ENCODE measurements around the gene YY2. TPM values are rescaled to one million over a fixed set of nuclear protein-coding genes. Genes with fewer than 3 reads are reported as not detected.

The YY2 gene
- total and polyA plus RNA-seq, 12 donors, result 1.2 to 3.7 (median 1.8) TPM

DNA sequence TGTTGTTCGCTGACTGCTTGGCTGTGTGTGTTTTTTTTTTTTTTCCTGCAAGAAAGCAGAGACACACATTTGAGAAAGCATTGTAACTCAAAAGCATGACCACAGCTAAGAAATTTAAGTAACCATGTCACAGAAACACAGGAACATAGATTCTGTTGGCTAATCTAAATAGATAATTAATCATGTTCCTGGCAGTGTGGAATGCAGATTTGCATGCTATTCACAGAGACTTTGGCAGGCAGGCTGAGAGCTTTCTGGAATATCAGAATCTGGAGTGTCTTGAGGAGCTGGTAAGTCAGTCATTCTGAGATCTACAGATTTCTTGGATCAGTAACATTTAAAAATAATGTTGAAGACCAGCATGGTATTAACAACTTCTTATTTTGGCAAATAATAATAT is 51.5 kb downstream of the YY2 start:
- Histone ChIP-seq H3K36me3 (replicated peaks in 1 of 2) (no peaks in the 10 kb centered on the region), H3K27me3 (no peaks in the 10 kb centered on the region), H3K4me1 (replicated peaks in 1 of 2) (no peaks in the 10 kb centered on the region), H3K4me3 (no peak overlapping the region), H3K9me3 (replicated peaks in 1 of 3) (no peaks in the 10 kb centered on the region), H3K27ac (no peak overlapping the region)
- intact Hi-C loops (cut with DNase I), result no loop called here
- 62 to 90% (median 68%) methylated on average over 1 of the region's 1 CpG for WGBS, 4 donors
- DNase-seq, result no peak
- TF ChIP-seq POLR2A (IDR thresholded peaks at IDR 0.05), result no peak
- TF ChIP-seq, protein P1, sequence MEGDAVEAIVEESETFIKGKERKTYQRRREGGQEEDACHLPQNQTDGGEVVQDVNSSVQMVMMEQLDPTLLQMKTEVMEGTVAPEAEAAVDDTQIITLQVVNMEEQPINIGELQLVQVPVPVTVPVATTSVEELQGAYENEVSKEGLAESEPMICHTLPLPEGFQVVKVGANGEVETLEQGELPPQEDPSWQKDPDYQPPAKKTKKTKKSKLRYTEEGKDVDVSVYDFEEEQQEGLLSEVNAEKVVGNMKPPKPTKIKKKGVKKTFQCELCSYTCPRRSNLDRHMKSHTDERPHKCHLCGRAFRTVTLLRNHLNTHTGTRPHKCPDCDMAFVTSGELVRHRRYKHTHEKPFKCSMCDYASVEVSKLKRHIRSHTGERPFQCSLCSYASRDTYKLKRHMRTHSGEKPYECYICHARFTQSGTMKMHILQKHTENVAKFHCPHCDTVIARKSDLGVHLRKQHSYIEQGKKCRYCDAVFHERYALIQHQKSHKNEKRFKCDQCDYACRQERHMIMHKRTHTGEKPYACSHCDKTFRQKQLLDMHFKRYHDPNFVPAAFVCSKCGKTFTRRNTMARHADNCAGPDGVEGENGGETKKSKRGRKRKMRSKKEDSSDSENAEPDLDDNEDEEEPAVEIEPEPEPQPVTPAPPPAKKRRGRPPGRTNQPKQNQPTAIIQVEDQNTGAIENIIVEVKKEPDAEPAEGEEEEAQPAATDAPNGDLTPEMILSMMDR (IDR thresholded peaks at IDR 0.05), result no peak

Small RNAs within 50 kb of the gene (small RNA-seq; reads per million reads assigned to genes)
- gene U73479.1, result 0 reads per million in 2 donors

Other genes with a start within 250 kb of the YY2 start
- under 1 TPM in 3 of 9 donors, not detected in 6; under 0.01 to 0.47 (median under 0.01) TPM for gene KLHL34, start 197.7 kb upstream of the YY2 start, total RNA-seq
- under 1 TPM; 0.03 to 0.16 (median 0.04) TPM for gene KLHL34, start 197.7 kb upstream of the YY2 start, polyA plus RNA-seq
- not detected for gene SMPX, start 97.9 kb upstream of the YY2 start, total RNA-seq
- under 1 TPM in 1 of 3 donors, not detected in 2; 0.10 TPM for gene SMPX, start 97.9 kb upstream of the YY2 start, polyA plus RNA-seq
- gene MBTPS2, start 16.4 kb upstream of the YY2 start, total RNA-seq, result 10 to 100 TPM; 10.6 to 23.8 (median 17.2) TPM
- gene MBTPS2, start 16.4 kb upstream of the YY2 start, polyA plus RNA-seq, result 10 to 100 TPM in 1 of 3 donors, 1 to 10 TPM in 2; 2.1 to 25.2 (median 2.4) TPM
- 100 to 1,000 TPM in 6 of 9 donors, 10 to 100 TPM in 3; 68.3 to 265 (median 138) TPM for gene SMS, start 84.7 kb downstream of the YY2 start, total RNA-seq
- 100 to 1,000 TPM in 1 of 3 donors, 10 to 100 TPM in 2; 78.6 to 138 (median 99.5) TPM for gene SMS, start 84.7 kb downstream of the YY2 start, polyA plus RNA-seq
- gene PHEX, start 176.3 kb downstream of the YY2 start, total RNA-seq, result under 1 TPM in 8 of 9 donors, not detected in 1; 0.07 to 0.33 (median 0.12) TPM
- gene PHEX, start 176.3 kb downstream of the YY2 start, polyA plus RNA-seq, result under 1 TPM; 0.07 to 0.18 (median 0.08) TPM